ENCODE measurements around the gene NUDCD2. TPM values are rescaled to one million over a fixed set of nuclear protein-coding genes. Genes with fewer than 3 reads are reported as not detected.

The NUDCD2 gene
- total and polyA plus RNA-seq, 9 of the 15 experiments (the other 6 are each of a cell fraction or from before 2014, with no cell fraction given) = 14.6 to 76.9 (median 32.5) TPM

- TF ChIP-seq ZNF518B (CRISPR knock-in tag; IDR thresholded peaks at IDR 0.05) (no peak), PATZ1 (CRISPR knock-in tag; IDR thresholded peaks at IDR 0.05; ENCODE audit: borderline replicate concordance) (0 out of 2 replicates have a peak, but pooled peaks have one; percentile 31), NFE2 (IDR thresholded peaks at IDR 0.05; ENCODE audit: low read depth) (no peak), NFIC (IDR thresholded peaks at IDR 0.05) (no peak; the same call in 1 of the 2 replicates), CREB1 (IDR thresholded peaks at IDR 0.05) (no peak; the same call in 1 of the 2 replicates), CREB1 (CRISPR knock-in tag; IDR thresholded peaks at IDR 0.05) (peak; percentile 29), COPS2 (conservative IDR thresholded peaks at IDR 0.05) (no peak), RERE (CRISPR knock-in tag; IDR thresholded peaks at IDR 0.05; ENCODE audit: borderline replicate concordance) (no peak), RFX5 (IDR thresholded peaks at IDR 0.05; ENCODE audit: low read depth, low read length) (0 out of 2 replicates have a peak, but pooled peaks have one; percentile 17), SLC30A9 (CRISPR knock-in tag; IDR thresholded peaks at IDR 0.05) (no peak), ATF4 (CRISPR knock-in tag; IDR thresholded peaks at IDR 0.05) (peak; percentile 55; the same call in 1 of the 2 replicates), KAT8 (IDR thresholded peaks at IDR 0.05; ENCODE audit: low read depth) (no peak), SREBF1 (IDR thresholded peaks at IDR 0.05; ENCODE audit: borderline replicate concordance, low read depth, low read length) (no peak), ZNF174 (CRISPR knock-in tag; IDR thresholded peaks at IDR 0.05) (no peak), MAFG (tag; conservative IDR thresholded peaks at IDR 0.05) (no peak)
Measured at GRCh38 chr5:163437309-163438182, 22.4 kb downstream of the NUDCD2 start, which contains the start of gene CCNG1 (continued).

Data from K562 (cell line).